Neuronal stem cell (in vitro differentiated cells): Measurements from ENCODE around the gene TSPO.

Experiments used
- DNase-seq: peaks from one replicate; pipeline ENCODE4 v3.0.0-alpha.2; 2013; ENCODE audit warnings: low spot score
- H2AFZ ChIP-seq: one replicate; pipeline ENCODE4 v1.6.1; 2013; ENCODE audit warnings: mild to moderate bottlenecking, low read length, inconsistent platforms
- H2AK5ac ChIP-seq: 2 replicates; pipeline ENCODE4 v1.6.1; 2013; ENCODE audit warnings: low read depth, mild to moderate bottlenecking, inconsistent platforms, low read length, moderate library complexity, mixed read lengths
- H2BK120ac ChIP-seq: 2 replicates; pipeline ENCODE4 v1.6.1; 2013; ENCODE audit warnings: low read depth, mild to moderate bottlenecking, inconsistent platforms, low read length, moderate library complexity, mixed read lengths
- H2BK12ac ChIP-seq: one replicate; pipeline ENCODE4 v1.6.1; 2013; ENCODE audit warnings: low read length, inconsistent platforms
- H2BK15ac ChIP-seq: 2 replicates; pipeline ENCODE4 v1.6.1; 2013; ENCODE audit warnings: mild to moderate bottlenecking, low read length, inconsistent platforms, mixed read lengths
- H2BK5ac ChIP-seq: one replicate; pipeline ENCODE4 v1.6.1; 2013; ENCODE audit warnings: inconsistent platforms, mild to moderate bottlenecking, low read length, moderate library complexity
- H3K14ac ChIP-seq: one replicate; pipeline ENCODE4 v1.6.1; 2013; ENCODE audit warnings: low read length, inconsistent platforms
- H3K18ac ChIP-seq: 2 replicates; pipeline ENCODE4 v1.6.1; 2013; ENCODE audit warnings: low read length, inconsistent platforms
- H3K23ac ChIP-seq: 2 replicates; pipeline ENCODE4 v1.6.1; 2013; ENCODE audit warnings: low read depth, mild to moderate bottlenecking, mixed read lengths, low read length, inconsistent platforms; ENCODE audit not compliant: poor library complexity
- H3K27ac ChIP-seq: replicated peaks from 3 replicates; pipeline ENCODE4 v1.5.1; 2013; ENCODE audit warnings: low read length, inconsistent platforms
- H3K27me3 ChIP-seq, 3 experiments: 2 replicates each; pipeline ENCODE4 v1.6.1; 2013; ENCODE audit warnings: low read length in 3 of 3, mild to moderate bottlenecking in 2 of 3, inconsistent platforms in 1 of 3, low read depth in 1 of 3, mixed read lengths in 1 of 3, moderate library complexity in 1 of 3; ENCODE audit not compliant: control insufficient read depth in 3 of 3, insufficient read depth in 3 of 3
- H3K36me3 ChIP-seq, 2 donors: replicated peaks in 1 of 2; 2 replicates each; pipeline ENCODE4 v1.6.1; 2013; ENCODE audit warnings: low read length in 2 of 2; ENCODE audit not compliant: control insufficient read depth in 2 of 2, insufficient read depth in 2 of 2
- H3K4ac ChIP-seq: 2 replicates; pipeline ENCODE4 v1.6.1; 2013; ENCODE audit warnings: inconsistent platforms, mild to moderate bottlenecking, low read length, moderate library complexity
- H3K4me1 ChIP-seq, 2 donors: 1 replicate in 1 of 2; 2 replicates in 1 of 2; pipeline ENCODE4 v1.6.1; 2013; ENCODE audit warnings: low read length in 2 of 2, low read depth in 1 of 2; ENCODE audit not compliant: control insufficient read depth in 2 of 2, insufficient read depth in 1 of 2
- H3K4me2 ChIP-seq: one replicate; pipeline ENCODE4 v1.6.1; 2013; ENCODE audit warnings: mild to moderate bottlenecking, low read length, inconsistent platforms; ENCODE audit not compliant: insufficient read depth, poor library complexity, severe bottlenecking
- H3K4me3 ChIP-seq, 2 donors: 2 replicates each; pipeline ENCODE4 v1.5.1; 2013; ENCODE audit warnings: low read length in 2 of 2, mild to moderate bottlenecking in 2 of 2, inconsistent platforms in 1 of 2, moderate library complexity in 1 of 2
- H3K79me1 ChIP-seq: one replicate; pipeline ENCODE4 v1.6.1; 2013; ENCODE audit warnings: low read depth, mild to moderate bottlenecking, inconsistent platforms, low read length, moderate library complexity
- H3K9ac ChIP-seq: one replicate; pipeline ENCODE4 v1.6.1; 2013; ENCODE audit warnings: mild to moderate bottlenecking, low read depth, low read length, inconsistent platforms; ENCODE audit not compliant: poor library complexity
- H3K9me3 ChIP-seq, 2 donors: replicated peaks in 1 of 2; 2 replicates each; pipeline versions ENCODE3 to v1.6.1; 2013; ENCODE audit warnings: low read length in 2 of 2, mild to moderate bottlenecking in 2 of 2, inconsistent platforms in 1 of 2, low read depth in 1 of 2, mixed read lengths in 1 of 2, moderate library complexity in 1 of 2; ENCODE audit not compliant: control insufficient read depth in 2 of 2, insufficient read depth in 1 of 2
- H4K8ac ChIP-seq: one replicate; pipeline ENCODE4 v1.6.1; 2013; ENCODE audit warnings: low read depth, mild to moderate bottlenecking, inconsistent platforms, low read length, moderate library complexity
- H4K91ac ChIP-seq: one replicate; pipeline ENCODE4 v1.6.1; 2013; ENCODE audit warnings: low read length, low read depth, mild to moderate bottlenecking, inconsistent platforms; ENCODE audit not compliant: poor library complexity
- WGBS, 2 donors: extraction: QIAGEN DNeasy Blood & Tissue Kit; methylation state at CpG; one replicate each; pipeline ENCODE4 v1.1.7; 2013; ENCODE audit warnings: missing lambda C conversion rate in 2 of 2, mixed read lengths in 1 of 2; ENCODE audit not compliant: insufficient read length in 2 of 2, insufficient replicate concordance in 1 of 2; ENCODE audit errors: extremely low coverage in 2 of 2; 5-methylcytosine and 5-hydroxymethylcytosine counted together

TSPO gene

GRCh38 chr22:43187171-43188099 is 36.1 kb downstream of the TSPO start:
- H3K18ac ChIP-seq, result peak overlapping the region; percentile 4
- H3K27ac ChIP-seq, result peak overlapping the region; percentile 81
- WGBS, 2 donors, result no CpG with 5 or more reads among the region's 86 CpGs
- H4K8ac ChIP-seq, result no peak overlapping the region
- H2BK12ac ChIP-seq, result no peak overlapping the region
- H3K4me3 ChIP-seq, result peak overlapping the region; percentile 40 to 66
- no peak overlapping the region for H3K14ac ChIP-seq
- H2AFZ ChIP-seq, result peak overlapping the region; percentile 92
- H2BK15ac ChIP-seq, result no peak overlapping the region
- H3K36me3 ChIP-seq, result peaks cover 5 to 8% of the 10 kb centered on the region in 2 donors
- no peak overlapping the region for H4K91ac ChIP-seq
- H3K27me3 ChIP-seq, result no peaks in the 10 kb centered on the region
- H3K4ac ChIP-seq, result no peak overlapping the region
- H3K4me1 ChIP-seq, result peaks cover 10 to 14% of the 10 kb centered on the region in 2 donors
- H2BK5ac ChIP-seq, result no peak overlapping the region
- H3K79me1 ChIP-seq, result peaks cover 9% of the 10 kb centered on the region
- H2BK120ac ChIP-seq, result no peak overlapping the region
- H3K23ac ChIP-seq, result no peak overlapping the region
- DNase-seq, result peak; percentile 93
- H3K9ac ChIP-seq, result no peak overlapping the region
- H3K9me3 ChIP-seq, result peaks cover 2 to 6% of the 10 kb centered on the region in 2 donors
- peak overlapping the region; percentile 19 for H3K4me2 ChIP-seq
- no peak overlapping the region for H2AK5ac ChIP-seq

GRCh38 chr22:43188829-43189545 is 37.6 kb downstream of the TSPO start:
- no peaks in the 10 kb centered on the region for H3K36me3 ChIP-seq
- WGBS, 2 donors, result no CpG with 5 or more reads among the region's 5 CpGs
- H3K27me3 ChIP-seq, result no peaks in the 10 kb centered on the region
- DNase-seq, result no peak
- H3K9me3 ChIP-seq, result peaks cover 2 to 6% of the 10 kb centered on the region in 2 donors
- no peak overlapping the region for H3K23ac ChIP-seq
- peaks cover 7% of the 10 kb centered on the region for H3K79me1 ChIP-seq
- H3K4me3 ChIP-seq, result no peak overlapping the region
- H3K4me1 ChIP-seq, result peaks cover 10 to 14% of the 10 kb centered on the region in 2 donors
- no peak overlapping the region for H3K14ac ChIP-seq
- no peak overlapping the region for H3K9ac ChIP-seq
- no peak overlapping the region for H2AK5ac ChIP-seq
- no peak overlapping the region for H3K4ac ChIP-seq
- no peak overlapping the region for H3K27ac ChIP-seq
- H2BK120ac ChIP-seq, result no peak overlapping the region
- no peak overlapping the region for H4K8ac ChIP-seq
- no peak overlapping the region for H3K4me2 ChIP-seq
- H2BK5ac ChIP-seq, result no peak overlapping the region
- no peak overlapping the region for H3K18ac ChIP-seq
- H4K91ac ChIP-seq, result no peak overlapping the region
- H2BK15ac ChIP-seq, result no peak overlapping the region
- peak overlapping the region; percentile 86 for H2AFZ ChIP-seq
- H2BK12ac ChIP-seq, result no peak overlapping the region

GRCh38 chr22:43191831-43192230 is 40.5 kb downstream of the TSPO start:
- H3K79me1 ChIP-seq, result no peaks in the 10 kb centered on the region
- H2BK15ac ChIP-seq, result no peak overlapping the region
- H3K4me1 ChIP-seq, result peaks cover 0 to 4% of the 10 kb centered on the region in 2 donors
- no peak overlapping the region for H2BK5ac ChIP-seq
- no peak overlapping the region for H3K9ac ChIP-seq
- no peak overlapping the region for H3K4me3 ChIP-seq
- no peak overlapping the region for H3K23ac ChIP-seq
- no peak overlapping the region for H2BK120ac ChIP-seq
- H3K4me2 ChIP-seq, result no peak overlapping the region
- H3K36me3 ChIP-seq, result no peaks in the 10 kb centered on the region
- DNase-seq, result no peak
- peaks cover 5 to 6% of the 10 kb centered on the region in 2 donors for H3K9me3 ChIP-seq
- no peak overlapping the region for H3K4ac ChIP-seq
- H3K18ac ChIP-seq, result no peak overlapping the region
- H2AFZ ChIP-seq, result no peak overlapping the region
- H3K27ac ChIP-seq, result no peak overlapping the region
- H4K8ac ChIP-seq, result no peak overlapping the region
- no peak overlapping the region for H3K14ac ChIP-seq
- H2BK12ac ChIP-seq, result no peak overlapping the region
- H3K27me3 ChIP-seq, result no peaks in the 10 kb centered on the region
- no peak overlapping the region for H4K91ac ChIP-seq
- H2AK5ac ChIP-seq, result no peak overlapping the region
